ENCODE measurements around the gene MFSD12. TPM values are rescaled to one million over a fixed set of nuclear protein-coding genes. Genes with fewer than 3 reads are reported as not detected.

The MFSD12 gene
- 154 and 222 TPM in 2 replicates for total RNA-seq

DNA sequence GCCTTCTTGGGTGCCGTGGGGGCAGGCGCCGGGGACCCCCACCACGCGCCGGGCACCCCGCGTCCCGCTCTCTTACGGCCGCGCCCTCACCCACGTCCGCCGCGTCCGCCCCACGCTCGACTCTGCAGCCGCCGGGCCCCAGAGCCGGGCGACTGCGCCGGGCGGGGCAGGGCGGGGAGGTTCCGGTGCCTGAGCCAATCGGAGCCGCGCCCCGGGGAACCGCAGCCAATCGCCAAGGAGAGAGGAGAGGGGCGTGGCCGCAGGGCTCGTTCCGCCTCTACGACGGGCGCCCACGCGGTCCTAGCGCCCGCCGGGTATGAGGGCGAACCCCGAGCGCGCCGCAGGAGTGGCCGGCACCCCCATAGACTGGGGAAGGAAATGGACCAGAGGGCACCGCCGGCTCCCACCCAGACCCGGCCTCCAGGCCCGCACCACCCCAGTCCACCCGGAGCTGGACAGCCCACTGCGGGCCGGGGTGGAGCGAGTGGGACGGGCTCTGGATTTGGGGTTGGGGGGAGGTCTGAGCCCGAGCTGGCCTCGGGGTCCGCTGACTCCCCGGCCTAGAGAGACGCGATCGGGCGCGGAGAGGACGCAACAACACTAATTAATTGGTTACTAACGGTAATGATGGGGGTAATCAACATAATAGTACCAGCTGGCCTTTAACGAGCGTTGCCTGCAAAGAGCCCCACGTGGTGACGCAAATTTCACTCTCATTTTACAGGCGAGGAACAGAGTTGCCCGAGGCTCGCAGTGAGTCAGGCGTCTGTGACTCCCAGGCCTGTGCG is at the start of gene MFSD12:
TSS of gene MFSD12 (minus strand) at position 126 of the 788 bp plus-strand sequence. CDS start 183 bp downstream, outside the sequence.
- DNase-seq (ENCODE audit: low read depth), result peak; percentile 77
- Histone ChIP-seq H3K4me3 (ENCODE audit: low read depth, low read length) (peak within 1 kb of the TSS; percentile 89), H3K36me3 (ENCODE audit: control insufficient read depth, insufficient read depth, low read length) (peaks cover 1% of the 10 kb centered on the region), H3K27me3 (ENCODE audit: control insufficient read depth, insufficient read depth, low read length) (no peaks in the 10 kb centered on the region)
- no peak for TF ChIP-seq CTCF (IDR thresholded peaks at IDR 0.05; ENCODE audit: insufficient read depth, low read length, poor library complexity, severe bottlenecking)

DNA sequence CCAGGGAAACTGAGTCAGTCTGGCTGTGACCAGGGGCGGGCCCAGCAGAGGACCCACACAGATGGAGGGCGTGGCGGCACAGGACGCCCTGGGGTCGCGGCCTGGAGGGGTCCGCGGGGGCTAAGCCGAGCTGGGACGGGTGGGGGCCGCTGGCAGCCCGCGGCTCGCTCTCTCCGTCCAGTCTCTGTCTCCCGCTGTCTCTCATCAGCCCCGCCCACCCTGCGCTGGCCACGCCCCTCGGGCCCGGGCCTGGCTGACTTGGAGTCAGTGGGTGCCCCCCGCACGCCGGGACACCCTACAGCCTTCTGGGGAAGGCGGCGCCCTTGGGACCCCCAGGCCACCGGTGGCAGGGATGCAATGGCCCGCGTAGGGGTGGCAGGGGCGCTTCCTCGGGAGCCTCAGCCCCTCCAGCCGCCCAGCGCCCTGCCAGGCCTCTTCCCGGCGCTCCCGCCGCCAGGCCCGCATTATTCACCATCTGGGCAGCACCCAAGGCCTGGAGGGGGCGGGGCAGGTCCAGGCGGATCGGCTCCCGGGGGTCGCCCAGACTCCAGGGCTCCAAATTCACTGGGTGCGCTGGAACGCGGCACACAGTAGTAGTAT is 49.4 kb upstream of the MFSD12 start, which contains the start of gene TBXA2R:
TSS of gene TBXA2R (minus strand) at position 186 of the 600 bp plus-strand sequence. CDS start 6,241 bp downstream, outside the sequence.
- no peaks in the 10 kb centered on the region for H3K36me3 ChIP-seq (ENCODE audit: control insufficient read depth, insufficient read depth, low read length)
- DNase-seq (ENCODE audit: low read depth), result no peak
- no peak for TF ChIP-seq CTCF (IDR thresholded peaks at IDR 0.05; ENCODE audit: insufficient read depth, low read length, poor library complexity, severe bottlenecking)
- H3K27me3 ChIP-seq (ENCODE audit: control insufficient read depth, insufficient read depth, low read length), result no peaks in the 10 kb centered on the region
- H3K4me3 ChIP-seq (ENCODE audit: low read depth, low read length), result peak within 1 kb of the TSS; percentile 45

DNA sequence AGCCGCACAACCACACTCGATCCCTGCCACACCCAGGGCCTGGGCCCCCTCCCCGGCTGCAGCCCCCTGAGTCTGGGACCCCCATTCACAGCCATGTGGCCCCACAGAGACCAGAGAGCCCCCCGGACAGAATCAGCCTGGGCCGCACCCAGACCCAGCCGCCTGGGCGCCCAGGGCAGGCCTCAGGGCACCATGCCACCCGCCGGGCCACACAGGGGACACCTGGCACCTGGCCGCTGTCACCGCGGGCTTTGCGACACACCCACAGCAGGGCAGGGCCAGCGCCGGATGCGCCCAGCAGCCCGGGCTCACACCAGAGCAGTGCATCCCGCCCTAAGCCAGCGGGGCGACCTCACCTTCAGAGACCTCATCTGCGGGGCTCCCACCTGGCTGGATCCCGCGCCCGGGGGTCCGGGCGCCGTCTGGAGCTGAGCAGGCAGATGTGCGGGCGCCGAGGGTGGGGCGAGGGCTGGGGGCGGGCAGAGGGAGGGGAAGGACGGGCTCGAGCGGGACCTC is 48.8 kb upstream of the MFSD12 start:
- peak overlapping the region; percentile 45 for H3K4me3 ChIP-seq (ENCODE audit: low read depth, low read length)
- DNase-seq (ENCODE audit: low read depth), result no peak
- H3K36me3 ChIP-seq (ENCODE audit: control insufficient read depth, insufficient read depth, low read length), result no peaks in the 10 kb centered on the region
- no peaks in the 10 kb centered on the region for H3K27me3 ChIP-seq (ENCODE audit: control insufficient read depth, insufficient read depth, low read length)
- no peak for TF ChIP-seq CTCF (IDR thresholded peaks at IDR 0.05; ENCODE audit: insufficient read depth, low read length, poor library complexity, severe bottlenecking)

GRCh38 chr19:3605770-3606169 is 48.4 kb upstream of the MFSD12 start:
- Histone ChIP-seq H3K36me3 (ENCODE audit: control insufficient read depth, insufficient read depth, low read length) (no peaks in the 10 kb centered on the region), H3K27me3 (ENCODE audit: control insufficient read depth, insufficient read depth, low read length) (no peaks in the 10 kb centered on the region), H3K4me3 (ENCODE audit: low read depth, low read length) (no peak overlapping the region)
- no peak for DNase-seq (ENCODE audit: low read depth)
- TF ChIP-seq CTCF (IDR thresholded peaks at IDR 0.05; ENCODE audit: insufficient read depth, low read length, poor library complexity, severe bottlenecking), result no peak

GRCh38 chr19:3605361-3605760 is 48.0 kb upstream of the MFSD12 start:
- H3K27me3 ChIP-seq (ENCODE audit: control insufficient read depth, insufficient read depth, low read length), result no peaks in the 10 kb centered on the region
- TF ChIP-seq CTCF (IDR thresholded peaks at IDR 0.05; ENCODE audit: insufficient read depth, low read length, poor library complexity, severe bottlenecking), result no peak
- H3K4me3 ChIP-seq (ENCODE audit: low read depth, low read length), result no peak overlapping the region

More at GRCh38 chr19:3605361-3605760, 48.0 kb upstream of the MFSD12 start:
- H3K36me3 ChIP-seq (ENCODE audit: control insufficient read depth, insufficient read depth, low read length), result no peaks in the 10 kb centered on the region
- DNase-seq (ENCODE audit: low read depth), result no peak

All from kidney epithelial cell (primary cell).